Fibroblast of skin of scalp (primary cell): Measurements from ENCODE around the gene KIAA1217.
"Not testable (repeated sequence)": the region's sequence is repeated elsewhere in the genome, so short reads cannot be mapped to it uniquely, and the experiment has no call there.

ENCODE experiments used
- DNase-seq: peaks from one replicate; pipeline ENCODE4 v3.0.0-alpha.2; 2013

The KIAA1217 gene

DNA sequence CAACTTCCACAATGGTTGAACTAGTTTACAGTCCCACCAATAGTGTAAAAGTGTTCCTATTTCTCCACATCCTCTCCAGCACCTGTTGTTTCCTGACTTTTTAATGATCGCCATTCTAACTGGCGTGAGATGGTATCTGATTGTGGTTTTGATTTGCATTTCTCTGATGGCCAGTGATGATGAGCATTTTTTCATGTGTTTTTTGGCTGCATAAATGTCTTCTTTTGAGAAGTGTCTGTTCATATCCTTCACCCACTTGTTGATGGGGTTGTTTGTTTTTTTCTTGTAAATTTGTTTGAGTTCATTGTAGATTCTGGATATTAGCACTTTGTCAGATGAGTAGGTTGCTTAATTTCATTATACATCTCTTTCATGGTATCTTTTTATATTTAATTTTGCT lies 237.0 kb downstream of the KIAA1217 start:
- not testable (repeated sequence) for DNase-seq

DNA sequence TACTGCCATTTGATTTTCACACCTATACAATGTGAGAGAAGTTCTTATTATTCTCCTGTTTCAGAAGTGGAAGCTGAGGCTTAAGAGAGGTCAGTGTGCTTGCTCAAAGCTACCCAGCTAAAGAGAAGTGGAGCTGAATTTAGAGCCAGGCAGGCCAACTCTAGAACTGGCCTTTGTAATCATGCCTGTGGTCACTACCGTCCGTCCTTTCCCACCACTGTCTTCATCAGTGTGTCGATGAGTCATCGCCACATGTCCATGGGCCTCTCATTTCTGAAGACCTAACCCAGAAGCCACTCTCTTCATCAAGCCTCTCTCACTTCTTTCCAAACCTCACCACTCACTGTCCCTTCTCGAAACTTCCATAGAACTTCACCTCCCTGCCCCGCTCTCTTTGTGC lies 237.8 kb downstream of the KIAA1217 start:
- peak; percentile 86 for DNase-seq

DNA sequence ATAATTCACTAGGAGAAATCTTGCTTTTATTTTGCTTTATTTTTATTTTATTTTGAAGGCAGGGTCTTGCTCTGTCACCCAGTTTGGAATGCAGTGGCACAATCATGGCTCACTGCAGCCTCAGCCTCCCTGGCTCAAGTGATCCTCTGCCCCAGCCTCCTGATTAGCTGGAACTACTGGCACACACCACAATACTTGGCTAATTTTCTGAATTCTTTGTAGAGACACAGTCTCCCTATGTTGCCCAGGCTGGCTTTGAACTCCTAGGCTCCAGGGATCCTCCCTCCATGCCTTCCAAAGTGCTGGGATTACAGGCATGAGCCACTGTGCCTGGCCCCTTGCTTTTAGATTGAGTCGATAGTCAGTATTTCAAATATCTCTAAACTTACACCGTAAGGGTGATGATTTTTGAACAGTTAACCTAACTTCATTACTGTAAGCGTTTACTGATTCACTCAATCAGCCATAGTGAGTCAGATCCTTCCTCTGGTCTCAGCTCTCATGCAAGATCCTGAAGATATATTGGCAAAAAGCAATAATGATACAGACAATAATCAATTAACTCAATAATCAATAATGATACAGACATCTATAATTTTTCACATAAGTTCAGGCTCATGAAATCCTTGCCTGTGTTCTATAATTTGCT lies 239.5 kb downstream of the KIAA1217 start:
- peak; percentile 45 for DNase-seq

DNA sequence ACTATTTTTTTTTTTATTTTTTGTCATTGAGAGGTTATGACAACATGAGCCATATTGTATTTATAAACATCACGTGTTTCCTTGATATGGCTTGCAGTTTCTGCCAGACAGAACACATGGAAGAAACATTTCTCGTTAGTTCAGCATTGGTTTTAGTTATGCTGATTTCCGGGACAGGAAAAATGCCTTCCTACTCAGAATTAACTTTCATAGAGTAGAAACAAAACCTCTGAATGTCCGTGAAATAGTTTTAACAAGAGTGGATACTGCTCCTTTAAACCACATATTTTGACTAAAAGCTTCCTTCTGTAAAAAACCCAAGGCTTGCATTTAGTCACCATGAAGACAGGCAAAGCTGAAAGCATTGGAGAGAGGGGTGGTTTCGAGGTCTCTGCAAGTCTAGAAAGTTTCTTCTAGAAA lies 240.4 kb downstream of the KIAA1217 start:
- DNase-seq: peak; percentile 49

DNA sequence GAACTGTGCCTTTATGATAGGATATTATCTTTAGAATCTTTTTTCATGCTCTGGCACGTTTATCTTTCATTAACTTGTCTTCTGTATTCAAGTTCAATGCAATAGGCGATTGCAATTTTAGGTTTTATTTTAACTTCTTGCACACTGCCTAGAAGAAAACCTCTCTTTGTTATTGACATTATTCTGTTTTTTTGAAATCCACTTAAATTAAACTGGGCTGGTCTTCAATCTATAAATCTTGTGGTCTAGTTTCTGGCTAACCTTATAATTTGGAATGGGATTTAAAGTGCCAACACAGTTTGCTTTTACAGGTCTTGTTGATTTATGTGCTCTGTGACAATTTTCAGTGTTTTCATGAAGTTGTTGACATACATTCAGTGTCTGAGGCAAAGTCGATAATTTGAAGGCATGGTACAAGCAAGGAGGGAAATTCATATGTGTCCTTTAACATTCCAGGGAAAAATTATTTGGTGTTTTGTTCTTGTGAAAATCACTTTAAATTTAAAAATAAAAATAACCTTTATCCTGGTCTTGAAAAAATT lies 240.9 kb downstream of the KIAA1217 start:
- no peak for DNase-seq

DNA sequence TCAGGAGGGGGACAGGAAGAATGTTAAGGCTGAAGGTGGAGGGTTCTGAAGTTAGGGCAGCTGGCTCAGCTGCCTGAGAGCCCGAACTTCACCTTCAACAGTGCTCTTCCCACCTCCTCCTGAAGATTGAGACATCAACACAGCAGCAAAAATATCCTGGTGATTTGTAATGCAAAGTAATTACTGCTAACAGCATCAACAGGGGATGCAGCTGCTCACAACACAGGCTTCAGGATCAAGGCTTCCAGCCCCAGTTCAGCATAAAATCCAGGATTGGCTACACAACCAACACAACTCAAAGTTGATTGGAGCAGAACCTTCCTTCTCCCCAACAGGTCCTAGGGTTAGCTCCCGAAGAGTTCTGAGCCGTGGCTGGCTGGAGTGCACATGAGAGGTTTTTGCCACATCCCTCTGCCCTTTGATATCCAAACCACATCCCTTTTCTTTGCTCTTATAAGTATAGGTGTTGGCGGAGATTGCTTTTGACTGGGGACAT lies 242.4 kb downstream of the KIAA1217 start:
- DNase-seq: no peak

DNA sequence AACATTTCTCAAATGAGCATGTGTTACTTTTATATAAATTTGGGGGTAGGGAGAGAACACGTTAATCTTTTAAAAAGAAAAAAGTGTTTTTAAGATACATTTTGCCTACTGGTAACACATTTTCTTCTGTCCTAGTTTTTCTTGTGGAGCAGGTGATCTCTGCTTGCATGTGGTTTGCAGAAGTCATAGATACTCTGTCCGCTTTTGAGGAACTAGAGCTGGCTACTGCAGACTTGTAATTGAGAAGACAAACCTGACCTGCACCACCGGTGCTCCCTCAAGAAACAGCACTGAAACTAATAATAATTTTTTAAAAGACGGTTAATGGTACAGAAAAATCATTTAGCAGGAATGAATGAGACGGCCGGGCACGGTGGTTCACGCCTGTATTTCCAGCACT lies 243.1 kb downstream of the KIAA1217 start:
- no peak for DNase-seq

DNA sequence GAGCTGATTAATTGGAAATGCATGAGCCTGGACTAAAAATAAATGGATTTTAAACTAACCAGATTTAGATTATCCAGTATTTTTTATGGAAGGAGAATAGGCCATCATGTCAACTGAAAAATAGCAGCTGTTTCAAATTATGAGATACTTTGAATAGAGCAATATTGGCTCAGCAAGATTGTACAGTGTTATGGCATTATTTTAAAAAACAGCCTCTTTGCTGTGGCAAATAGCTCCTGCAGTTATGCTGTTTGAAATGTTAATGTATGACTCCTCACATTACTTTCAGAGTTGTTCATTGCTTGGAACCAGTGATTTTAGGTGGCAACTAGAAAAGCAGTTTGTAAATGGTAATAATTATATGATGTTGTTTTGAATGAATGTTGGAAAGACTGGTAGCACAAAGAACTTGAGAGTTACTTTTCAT lies 244.5 kb downstream of the KIAA1217 start:
- DNase-seq: peak; percentile 85

DNA sequence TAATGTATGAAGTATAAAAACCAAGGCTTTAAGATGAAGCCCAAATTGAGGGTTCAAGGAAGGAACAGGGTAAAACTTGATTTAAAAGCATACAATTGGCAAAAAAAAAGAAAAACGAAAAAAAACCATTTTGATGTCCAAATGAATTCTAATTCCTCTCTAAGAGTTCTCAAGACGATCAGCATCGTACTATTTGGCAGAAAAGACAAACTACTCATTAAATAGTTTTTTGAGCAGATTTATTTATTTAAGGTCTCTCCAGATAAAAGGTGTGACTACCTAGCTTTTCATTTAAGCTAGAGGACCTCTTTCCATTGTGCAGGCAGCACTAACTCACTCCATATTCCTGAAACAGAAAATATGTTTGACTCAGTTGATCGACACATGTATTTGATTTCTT lies 245.0 kb downstream of the KIAA1217 start:
- no peak for DNase-seq

DNA sequence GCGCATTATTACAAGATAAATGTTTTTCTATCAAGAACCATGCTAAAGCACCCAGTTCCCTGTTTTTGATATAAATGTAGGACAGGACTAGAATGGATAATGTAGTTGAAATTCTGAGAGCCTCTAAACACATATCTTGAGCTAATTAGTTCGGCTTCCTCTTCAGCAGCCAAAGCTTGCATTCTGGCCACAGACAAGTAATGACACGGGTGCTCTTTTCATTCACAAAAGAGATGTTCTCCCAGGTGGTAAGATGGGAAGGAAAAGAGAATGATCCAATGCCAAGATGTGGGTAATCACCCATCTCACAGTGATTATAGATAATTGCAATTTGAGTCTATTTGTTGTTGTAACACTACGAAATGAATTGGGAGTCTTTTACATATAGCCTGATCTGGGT lies 246.5 kb downstream of the KIAA1217 start:
- DNase-seq: no peak

DNA sequence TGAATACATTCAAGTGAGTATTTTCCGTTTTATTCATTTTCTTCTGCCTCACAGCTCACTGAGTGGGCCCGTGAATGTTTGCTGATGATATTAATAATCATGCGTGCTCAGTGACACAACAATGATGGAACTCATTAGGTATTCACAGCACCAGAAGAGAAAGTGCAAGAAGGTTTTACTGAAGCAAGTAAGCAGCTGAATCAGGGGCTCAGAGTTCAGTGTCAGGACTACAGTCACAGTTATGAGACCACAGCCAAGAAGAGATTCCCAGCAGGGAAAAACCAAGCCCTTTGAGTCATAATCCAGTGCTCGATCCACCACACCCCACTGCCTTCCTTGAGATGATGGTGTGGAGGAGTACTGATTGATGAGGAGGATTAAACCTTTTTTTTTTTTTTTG lies 247.4 kb downstream of the KIAA1217 start:
- DNase-seq: peak; percentile 95

DNA sequence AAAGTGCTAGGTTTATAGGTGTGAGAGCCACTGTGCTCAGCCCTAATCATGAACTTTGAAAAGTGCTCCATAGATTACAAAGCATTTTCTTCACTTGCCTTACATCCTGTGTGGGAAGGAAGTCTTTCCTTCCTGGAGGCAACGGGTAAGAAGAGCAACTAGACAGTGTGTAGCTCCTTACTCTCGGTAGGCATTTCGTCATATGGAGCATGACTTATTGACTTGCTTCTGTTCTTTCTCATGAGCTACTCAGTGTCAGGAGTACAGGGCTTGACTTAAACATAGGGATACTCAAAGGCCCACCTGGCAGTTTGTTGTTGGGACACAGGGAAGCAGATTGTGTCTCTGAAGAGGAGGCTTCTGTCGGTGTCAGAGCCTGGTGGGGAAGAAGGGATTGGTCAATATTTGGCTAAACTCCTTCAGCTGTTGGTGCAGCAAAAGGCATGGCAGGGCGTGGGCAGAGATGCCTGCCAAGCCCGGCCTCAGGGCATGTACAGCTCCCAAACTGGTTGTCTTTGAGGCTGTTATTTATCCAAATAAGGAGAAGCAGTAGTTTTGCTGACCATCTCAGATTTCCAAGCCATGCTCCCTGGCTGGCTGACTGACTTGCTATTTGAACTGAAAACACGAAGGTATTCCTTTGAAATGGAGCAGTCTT lies 248.9 kb downstream of the KIAA1217 start:
- peak; percentile 67 for DNase-seq

DNA sequence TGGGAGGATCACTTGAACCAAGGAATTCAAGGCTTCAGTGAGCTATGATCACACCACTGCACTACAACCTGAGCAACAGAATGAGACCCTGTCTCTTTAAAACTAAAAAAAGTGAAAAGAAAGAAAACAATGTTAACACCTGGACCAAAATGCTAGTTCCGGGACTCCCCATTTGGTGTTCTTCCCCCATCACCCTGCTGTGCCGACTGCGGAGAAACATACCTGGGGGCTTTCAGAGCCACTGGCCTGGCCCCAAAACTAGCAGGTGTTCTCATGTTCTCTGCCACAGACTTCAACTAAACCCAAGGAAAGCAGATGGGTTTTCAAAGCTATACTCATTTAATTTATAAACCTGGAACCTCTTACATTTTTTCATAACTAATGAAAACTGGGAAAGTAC lies 250.9 kb downstream of the KIAA1217 start:
- DNase-seq: no peak

DNA sequence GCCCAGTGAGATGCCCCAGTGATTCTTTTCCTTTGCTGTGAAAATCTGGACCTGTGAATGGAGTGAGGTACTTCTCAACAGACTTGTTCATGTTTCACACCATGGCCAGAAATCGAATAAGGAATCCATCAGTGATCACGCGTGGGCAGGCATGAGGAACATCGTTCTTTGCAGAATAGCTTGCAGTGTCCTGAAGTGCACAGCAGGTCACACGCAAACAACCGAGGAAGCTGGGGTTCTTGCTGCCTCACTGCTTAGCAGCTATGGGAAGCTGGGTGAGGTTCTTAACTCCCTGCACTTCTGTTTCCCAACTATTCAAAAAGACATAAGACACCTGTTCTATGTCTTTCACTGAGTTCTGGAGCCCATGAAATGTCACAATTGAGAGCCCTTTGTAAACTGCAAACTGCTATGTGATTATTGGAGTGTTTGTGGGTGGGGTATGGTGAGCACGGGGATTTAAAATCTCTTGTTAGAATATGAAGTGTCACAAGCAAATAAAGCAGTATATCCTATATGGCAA lies 253.4 kb downstream of the KIAA1217 start:
- no peak for DNase-seq

DNA sequence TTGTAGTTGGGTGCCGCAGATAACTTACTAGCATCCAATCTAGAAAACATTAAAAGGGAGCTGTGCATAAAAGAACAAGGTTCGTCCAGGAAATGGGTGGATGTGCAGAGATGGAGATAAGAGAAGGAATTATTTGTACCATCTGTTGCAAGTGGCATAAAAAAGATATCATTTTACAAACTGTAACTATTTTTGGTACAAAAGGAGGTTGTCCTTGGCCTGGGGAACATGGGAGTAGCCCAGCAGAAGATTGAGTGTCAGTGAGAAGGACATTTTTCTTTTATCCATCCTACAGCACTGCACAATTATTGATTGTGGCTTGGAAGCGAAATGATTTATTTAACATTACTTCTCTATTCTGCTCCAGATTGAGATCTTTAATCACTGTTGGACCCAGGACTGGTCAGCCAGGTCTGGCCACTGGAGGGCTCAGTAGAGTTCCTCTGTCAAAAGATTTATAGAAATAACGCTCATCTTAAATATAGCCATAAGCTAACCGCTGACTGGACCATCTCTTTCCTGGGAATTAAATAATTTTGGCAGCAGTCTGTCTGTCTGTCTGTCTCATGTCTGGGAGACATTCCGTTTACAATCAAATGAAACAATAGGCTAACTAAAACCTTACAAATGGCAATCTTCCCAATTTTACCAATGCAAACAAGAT lies 254.1 kb downstream of the KIAA1217 start:
- DNase-seq: peak; percentile 41

DNA sequence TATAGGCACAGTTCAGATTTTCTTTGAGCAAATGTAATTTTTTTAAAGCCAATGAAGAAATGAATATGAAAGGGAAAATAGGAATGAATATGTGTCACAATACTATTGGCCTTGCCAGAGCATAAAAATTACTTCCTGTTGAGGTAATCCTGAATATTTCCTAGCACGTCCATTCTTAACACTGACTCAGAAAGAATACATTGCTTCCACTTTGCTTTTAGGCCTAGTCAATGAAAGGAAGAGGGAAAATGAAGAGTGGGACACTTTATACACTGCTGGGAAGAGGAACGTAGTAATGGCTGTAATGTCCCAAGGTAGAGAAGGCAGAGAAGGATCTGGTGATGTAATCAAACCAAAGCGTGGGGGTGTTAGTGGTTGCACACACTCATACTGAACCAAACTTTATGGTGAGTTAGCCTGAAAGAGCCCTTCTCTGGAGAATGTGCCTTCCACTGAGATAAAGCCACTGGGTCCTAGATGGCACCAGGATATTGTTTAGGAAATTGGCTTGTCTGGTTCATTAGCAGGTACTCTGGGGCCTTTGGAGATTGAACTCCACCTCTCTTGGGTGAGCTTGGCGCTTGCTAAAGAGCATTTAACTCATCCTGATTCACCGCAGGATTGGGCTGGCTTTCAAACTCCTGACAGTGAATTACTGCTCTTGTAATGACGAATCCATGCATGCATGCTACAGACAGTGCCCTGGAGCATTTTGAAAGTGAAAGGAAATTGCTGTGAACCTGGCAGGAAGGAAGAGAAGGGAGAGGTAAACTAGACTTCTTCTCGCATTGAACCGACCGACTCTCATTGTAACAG lies 254.9 kb downstream of the KIAA1217 start:
- DNase-seq: peak; percentile 88

DNA sequence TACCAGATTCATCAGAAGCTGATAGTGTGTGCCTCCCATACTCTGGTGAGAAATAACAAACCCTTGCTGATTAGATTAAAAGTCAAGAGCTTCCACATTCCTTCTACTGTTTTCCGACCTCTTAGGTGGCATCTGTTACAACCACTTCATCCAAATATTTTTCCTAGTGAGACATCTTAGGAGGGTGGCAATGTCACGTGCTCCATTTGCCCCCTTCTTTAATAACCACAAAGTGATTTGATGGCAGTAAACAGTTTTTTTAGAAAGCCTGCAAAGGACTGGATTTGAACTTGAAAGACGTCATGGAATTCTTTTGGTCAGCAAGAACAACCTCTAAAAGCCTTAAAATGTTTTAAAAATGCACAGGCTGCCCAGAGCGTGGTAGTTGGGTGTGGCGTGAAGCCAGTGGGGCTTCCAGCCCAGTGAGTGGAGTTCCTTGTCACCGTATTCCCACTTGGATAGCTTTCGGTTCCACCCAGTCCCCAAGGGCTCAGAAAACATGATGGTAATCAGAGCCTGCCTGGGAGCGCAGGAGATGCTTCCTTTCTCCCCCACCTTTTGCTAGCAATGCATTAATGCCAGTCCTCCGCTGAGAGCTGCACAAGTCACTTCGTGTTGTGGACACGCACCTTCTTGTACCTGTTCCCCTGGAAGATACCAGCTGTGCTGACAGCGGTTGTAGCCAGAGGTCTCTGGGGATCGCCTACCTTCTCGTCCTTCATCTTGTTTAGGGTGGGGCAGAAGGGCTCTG lies 256.4 kb downstream of the KIAA1217 start:
- DNase-seq: peak; percentile 95

DNA sequence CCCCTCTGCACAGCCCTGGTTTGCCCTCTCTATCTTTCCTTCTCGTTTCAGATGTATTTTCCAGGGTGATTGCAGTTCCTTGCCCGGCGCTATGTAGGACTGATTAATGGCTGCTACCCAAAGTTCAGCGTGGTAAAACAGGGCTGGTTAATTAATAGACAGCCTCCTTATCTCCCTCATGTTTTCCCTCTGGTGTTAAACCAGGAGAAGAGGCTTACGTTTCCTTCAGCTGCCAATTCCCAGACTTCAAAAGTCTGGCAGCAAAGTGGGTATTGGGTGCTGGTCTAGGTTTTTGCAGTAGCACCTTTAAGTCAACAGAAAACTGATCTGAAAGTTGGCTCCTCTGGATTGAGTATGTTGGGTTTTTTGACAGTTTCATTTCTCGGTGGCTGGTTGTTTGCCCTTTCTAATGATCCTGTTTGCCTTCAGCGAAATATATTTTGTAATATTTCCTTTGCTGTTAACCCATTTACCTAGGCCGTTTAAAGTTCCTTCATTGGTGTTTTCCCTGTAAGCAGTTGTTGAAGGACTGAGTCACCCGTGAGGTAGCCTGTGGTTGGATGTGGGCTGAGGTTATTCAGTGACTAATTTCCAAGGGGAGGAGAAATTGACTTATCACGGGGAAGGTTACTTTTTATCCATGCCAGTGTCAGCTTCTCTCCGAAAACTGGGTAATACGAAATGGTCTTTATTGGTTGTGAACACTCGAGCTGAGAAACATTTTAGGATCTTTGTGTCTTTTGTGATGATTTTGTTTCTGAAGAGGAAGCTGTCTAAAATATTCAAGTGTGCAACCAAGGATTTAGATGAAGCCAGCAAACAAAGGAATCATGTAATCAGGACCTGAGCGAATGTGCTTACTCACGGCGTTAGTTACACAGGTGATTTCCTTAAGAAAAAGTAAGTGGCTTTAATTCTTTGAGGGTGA lies 257.2 kb downstream of the KIAA1217 start:
- peak; percentile 86 for DNase-seq

DNA sequence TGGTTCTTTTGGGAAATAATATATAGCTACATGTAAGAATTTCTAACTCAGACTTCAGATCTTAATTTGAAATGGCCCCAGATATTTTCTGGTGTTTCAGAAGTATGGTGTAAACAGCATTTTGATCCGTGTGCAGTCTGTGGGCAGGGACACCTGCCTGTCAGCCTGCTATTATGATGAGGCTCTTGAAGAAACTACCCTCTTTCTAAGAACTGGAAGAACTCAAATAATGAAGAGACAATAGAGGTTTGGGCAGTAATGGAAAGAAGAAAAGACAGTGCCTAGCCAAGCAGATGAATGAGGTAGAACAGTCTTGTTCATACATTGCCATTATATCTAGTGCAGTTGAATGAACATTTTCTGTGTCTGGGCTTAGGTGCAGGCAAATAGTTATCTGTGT lies 258.2 kb downstream of the KIAA1217 start:
- no peak for DNase-seq

DNA sequence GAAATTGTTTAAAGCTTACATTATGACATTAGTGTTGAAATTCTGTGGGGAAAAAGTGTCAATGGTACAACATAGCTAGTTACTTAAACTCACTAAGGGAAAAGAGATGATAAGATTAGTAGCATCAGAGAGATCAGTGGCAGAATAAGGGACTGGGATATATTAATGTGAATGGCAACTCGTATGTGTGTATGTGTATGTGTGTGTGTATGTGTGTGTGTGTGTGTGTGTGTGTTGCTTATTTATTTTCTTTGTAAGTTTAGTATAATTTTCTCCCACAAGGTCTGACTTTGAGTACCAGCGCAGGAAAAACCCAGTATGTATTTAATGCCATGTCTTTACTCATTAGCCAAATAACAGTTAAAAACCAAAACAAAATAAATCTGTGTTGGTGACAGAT lies 258.7 kb downstream of the KIAA1217 start:
- no peak for DNase-seq
